ENCODE measurements around the gene APOBEC3B. TPM values are rescaled to one million over a fixed set of nuclear protein-coding genes. Genes with fewer than 3 reads are reported as not detected.
"Not testable (repeated sequence)": the region's sequence is repeated elsewhere in the genome, so short reads cannot be mapped to it uniquely, and the experiment has no call there.

The APOBEC3B gene
- total and polyA plus RNA-seq, 2 experiments from 2014 or later = 4.1 to 10.6 TPM

DNA sequence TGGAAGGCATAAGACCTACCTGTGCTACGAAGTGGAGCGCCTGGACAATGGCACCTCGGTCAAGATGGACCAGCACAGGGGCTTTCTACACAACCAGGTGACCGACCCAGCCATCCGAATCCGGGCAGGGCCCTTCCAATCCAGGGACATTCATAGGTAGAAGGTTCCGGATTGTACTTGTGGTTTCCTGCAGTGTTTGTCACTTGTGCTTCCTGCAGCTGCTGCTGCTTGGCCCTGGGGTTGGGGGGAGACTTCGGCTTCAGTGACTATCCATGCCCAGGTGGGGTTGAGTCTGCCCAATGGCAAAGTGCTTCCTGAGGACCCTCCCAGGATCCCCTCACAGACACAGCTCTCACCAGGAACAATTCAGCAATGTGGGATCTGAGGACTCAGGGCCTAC is 22.6 kb upstream of the APOBEC3B start:
- Histone ChIP-seq H3K9ac (no peak overlapping the region), H3K4me3 (no peak overlapping the region), H3K9me3 (ENCODE audit: low read depth) (no peaks in the 10 kb centered on the region), H3F3A (ENCODE audit: insufficient read depth) (no peaks in the 10 kb centered on the region), H3K79me2 (ENCODE audit: insufficient read depth) (no peaks in the 10 kb centered on the region), H3K27ac (no peak overlapping the region), H3K27me3 (replicated peaks; ENCODE audit: insufficient read depth) (peaks cover 16% of the 10 kb centered on the region), H3K4me1 (ENCODE audit: insufficient read depth) (no peaks in the 10 kb centered on the region), H4K20me1 (ENCODE audit: insufficient read depth) (no peaks in the 10 kb centered on the region), H2AFZ (no peak overlapping the region), H3K4me2 (ENCODE audit: unreplicated experiment) (no peak overlapping the region), H3K9me2 (ENCODE audit: insufficient read depth) (no peaks in the 10 kb centered on the region), H3K36me3 (ENCODE audit: low read depth) (no peaks in the 10 kb centered on the region)
- no peak for DNase-seq
- in situ Hi-C loops (cut with MboI) = no loop called here
- WGBS, 2 experiments (ENCODE audit: low coverage in 1 of 2, low lambda C conversion rate in 2 of 2, missing lambda C conversion rate in 2 of 2) = 61 to 68% methylated on average over 8 of the region's 8 CpGs
- no peak for TF ChIP-seq EZH2phosphoT487 (IDR thresholded peaks at IDR 0.05; ENCODE audit: insufficient read depth, low read depth)
- TF ChIP-seq EZH2 (IDR thresholded peaks at IDR 0.05; ENCODE audit: insufficient read depth, poor library complexity, severe bottlenecking) = no peak

DNA sequence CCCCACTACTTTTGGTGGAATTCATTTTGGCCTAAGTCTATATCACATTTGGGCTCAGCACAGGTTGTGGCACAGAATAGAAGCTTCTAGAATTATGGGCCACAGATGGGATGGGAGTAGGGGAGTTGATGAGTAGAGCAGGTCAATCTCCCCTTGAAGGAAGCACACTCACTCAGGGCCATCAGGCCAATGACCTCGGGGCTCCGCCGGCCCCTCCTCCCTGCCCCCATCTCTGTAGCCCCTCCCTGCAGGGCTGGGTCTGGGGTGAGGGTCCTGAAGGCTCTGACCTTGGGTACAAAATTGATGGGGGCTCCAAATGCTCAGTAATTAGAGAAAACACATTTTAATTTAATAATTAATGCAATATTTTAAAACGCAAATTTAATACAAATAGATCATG is 21.5 kb upstream of the APOBEC3B start:
- H3K36me3 ChIP-seq (ENCODE audit: low read depth); H3K9me3 ChIP-seq (ENCODE audit: low read depth); H3F3A ChIP-seq (ENCODE audit: insufficient read depth); H3K4me2 ChIP-seq (ENCODE audit: unreplicated experiment); H4K20me1 ChIP-seq (ENCODE audit: insufficient read depth); H3K4me3 ChIP-seq; H3K9ac ChIP-seq; H3K27ac ChIP-seq; in situ Hi-C loops (cut with MboI); H3K4me1 ChIP-seq (ENCODE audit: insufficient read depth); H3K79me2 ChIP-seq (ENCODE audit: insufficient read depth); DNase-seq; H2AFZ ChIP-seq; H3K9me2 ChIP-seq (ENCODE audit: insufficient read depth): not testable (repeated sequence)
- peaks cover 21% of the 10 kb centered on the region for H3K27me3 ChIP-seq (replicated peaks; ENCODE audit: insufficient read depth)
- 79 to 86% methylated on average over 1 to 4 of the region's 4 CpGs for WGBS, 2 experiments (ENCODE audit: low coverage in 1 of 2, low lambda C conversion rate in 2 of 2, missing lambda C conversion rate in 2 of 2)

DNA sequence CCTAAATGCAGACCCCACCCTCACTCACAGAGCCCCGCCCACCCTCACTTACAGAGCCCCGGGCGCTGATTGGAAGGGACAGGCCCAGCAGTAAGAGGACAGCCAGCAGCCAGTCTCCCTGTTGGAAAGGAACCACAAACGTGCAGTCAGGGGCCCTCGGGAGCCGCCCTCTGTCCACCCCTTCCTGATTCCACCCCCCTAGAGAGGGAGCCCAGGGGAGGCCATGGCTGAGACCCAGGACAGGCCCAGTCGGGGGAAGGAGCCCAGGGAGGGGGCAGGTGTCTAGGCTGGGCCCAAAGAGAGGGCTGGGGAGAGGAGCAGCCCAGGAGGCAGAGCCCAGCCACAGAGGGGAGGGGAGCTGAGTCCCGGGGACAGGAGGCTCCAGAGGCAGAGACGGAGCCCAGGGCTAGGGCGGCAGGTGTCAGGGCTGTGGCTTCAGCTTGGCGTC is 18.8 kb upstream of the APOBEC3B start:
- in situ Hi-C loops (cut with MboI); H2AFZ ChIP-seq; H3F3A ChIP-seq (ENCODE audit: insufficient read depth); DNase-seq; H3K79me2 ChIP-seq (ENCODE audit: insufficient read depth); H3K4me2 ChIP-seq (ENCODE audit: unreplicated experiment); H3K9me3 ChIP-seq (ENCODE audit: low read depth); H3K4me1 ChIP-seq (ENCODE audit: insufficient read depth); H4K20me1 ChIP-seq (ENCODE audit: insufficient read depth); H3K9me2 ChIP-seq (ENCODE audit: insufficient read depth); H3K4me3 ChIP-seq; H3K27ac ChIP-seq; H3K9ac ChIP-seq; H3K36me3 ChIP-seq (ENCODE audit: low read depth): not testable (repeated sequence)
- peaks cover 18% of the 10 kb centered on the region for H3K27me3 ChIP-seq (replicated peaks; ENCODE audit: insufficient read depth)
- 49 to 80% methylated on average over 4 to 11 of the region's 11 CpGs for WGBS, 2 experiments (ENCODE audit: low coverage in 1 of 2, low lambda C conversion rate in 2 of 2, missing lambda C conversion rate in 2 of 2)

DNA sequence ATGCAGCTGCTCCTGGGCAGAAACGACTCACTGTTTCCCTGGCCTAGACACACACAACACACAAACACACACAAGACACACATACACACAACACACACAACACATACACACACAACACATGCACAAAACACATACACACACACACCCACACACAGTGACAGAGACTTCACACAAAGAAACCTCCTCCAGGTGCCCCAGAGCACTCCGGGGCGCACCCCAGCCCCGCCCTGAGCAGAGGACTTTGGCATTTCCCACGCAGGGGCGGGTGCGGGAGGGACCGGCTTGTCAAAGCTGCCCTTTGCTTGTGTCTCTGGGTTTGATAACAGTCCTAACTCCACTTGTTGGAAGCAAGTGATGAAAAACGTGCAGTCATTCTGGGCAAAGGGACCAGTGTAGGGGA is 18.3 kb upstream of the APOBEC3B start:
- H3K79me2 ChIP-seq (ENCODE audit: insufficient read depth) = no peaks in the 10 kb centered on the region
- H3F3A ChIP-seq (ENCODE audit: insufficient read depth) = no peaks in the 10 kb centered on the region
- no peaks in the 10 kb centered on the region for H4K20me1 ChIP-seq (ENCODE audit: insufficient read depth)
- no peak overlapping the region for H3K9ac ChIP-seq
- no peaks in the 10 kb centered on the region for H3K4me1 ChIP-seq (ENCODE audit: insufficient read depth)
- no peaks in the 10 kb centered on the region for H3K36me3 ChIP-seq (ENCODE audit: low read depth)
- in situ Hi-C loops (cut with MboI) = no loop called here
- H2AFZ ChIP-seq = no peak overlapping the region
- no peak for DNase-seq
- TF ChIP-seq EZH2phosphoT487 (IDR thresholded peaks at IDR 0.05; ENCODE audit: insufficient read depth, low read depth) (no peak), EZH2 (IDR thresholded peaks at IDR 0.05; ENCODE audit: insufficient read depth, poor library complexity, severe bottlenecking) (no peak)
- H3K9me3 ChIP-seq (ENCODE audit: low read depth) = no peaks in the 10 kb centered on the region
- no peaks in the 10 kb centered on the region for H3K9me2 ChIP-seq (ENCODE audit: insufficient read depth)
- H3K27me3 ChIP-seq (replicated peaks; ENCODE audit: insufficient read depth) = peaks cover 18% of the 10 kb centered on the region
- no peak overlapping the region for H3K27ac ChIP-seq
- WGBS, 2 experiments (ENCODE audit: low coverage in 1 of 2, low lambda C conversion rate in 2 of 2, missing lambda C conversion rate in 2 of 2) = 54 to 61% methylated on average over 8 to 9 of the region's 9 CpGs
- H3K4me3 ChIP-seq = no peak overlapping the region
- H3K4me2 ChIP-seq (ENCODE audit: unreplicated experiment) = no peak overlapping the region

DNA sequence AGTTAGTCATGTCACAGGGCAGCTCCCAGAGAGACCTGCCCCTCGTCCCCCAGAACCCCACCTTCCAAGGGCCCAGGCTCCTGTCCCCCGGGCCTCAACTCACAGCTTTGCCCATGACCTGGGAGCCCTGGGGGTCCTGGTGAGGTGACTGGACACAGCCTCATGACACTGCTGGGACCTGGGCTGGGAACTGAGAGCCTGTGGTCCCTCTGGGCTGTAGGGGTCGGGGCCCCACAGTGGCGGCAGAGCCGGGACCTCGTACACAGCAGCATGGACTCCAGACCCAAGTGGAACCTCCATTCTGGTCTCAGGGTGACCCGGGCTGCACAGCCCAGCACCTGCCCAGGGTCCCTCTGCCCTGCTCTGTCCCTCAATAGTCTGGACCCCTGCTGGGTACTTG is 17.8 kb upstream of the APOBEC3B start:
- Histone ChIP-seq H3K27me3 (replicated peaks; ENCODE audit: insufficient read depth) (peaks cover 19% of the 10 kb centered on the region), H3K9me2 (ENCODE audit: insufficient read depth) (no peaks in the 10 kb centered on the region), H3K27ac (no peak overlapping the region), H3K4me1 (ENCODE audit: insufficient read depth) (no peaks in the 10 kb centered on the region), H3K4me3 (no peak overlapping the region), H3F3A (ENCODE audit: insufficient read depth) (no peaks in the 10 kb centered on the region), H3K4me2 (ENCODE audit: unreplicated experiment) (no peak overlapping the region), H3K36me3 (ENCODE audit: low read depth) (no peaks in the 10 kb centered on the region), H3K9ac (no peak overlapping the region), H3K79me2 (ENCODE audit: insufficient read depth) (no peaks in the 10 kb centered on the region), H2AFZ (no peak overlapping the region), H4K20me1 (ENCODE audit: insufficient read depth) (no peaks in the 10 kb centered on the region), H3K9me3 (ENCODE audit: low read depth) (no peaks in the 10 kb centered on the region)
- in situ Hi-C loops (cut with MboI) = no loop called here
- TF ChIP-seq EZH2phosphoT487 (IDR thresholded peaks at IDR 0.05; ENCODE audit: insufficient read depth, low read depth) (no peak), EZH2 (IDR thresholded peaks at IDR 0.05; ENCODE audit: insufficient read depth, poor library complexity, severe bottlenecking) (no peak)
- 58 to 69% methylated on average over 7 of the region's 7 CpGs for WGBS, 2 experiments (ENCODE audit: low coverage in 1 of 2, low lambda C conversion rate in 2 of 2, missing lambda C conversion rate in 2 of 2)
- no peak for DNase-seq

Measured in GM23248 (cell line).